ENCODE data around the gene CNTD1.

DNA sequence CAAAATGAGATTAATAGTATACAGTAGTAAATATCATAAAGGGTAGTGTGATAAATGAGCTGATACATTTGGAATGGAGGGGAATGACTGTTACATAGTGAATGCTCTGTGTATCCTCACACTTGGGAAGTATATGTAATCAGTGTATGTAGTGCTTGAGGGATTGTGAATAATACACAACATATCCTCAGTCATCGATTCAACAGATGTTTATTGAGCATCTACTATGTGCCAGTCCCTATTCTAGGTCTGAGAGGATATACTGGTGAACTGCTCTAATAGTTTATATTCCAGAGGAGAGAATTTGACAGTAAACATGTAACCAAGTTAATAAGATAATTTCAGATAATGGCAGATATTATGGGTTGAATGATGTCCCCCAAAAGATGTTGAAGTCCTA lies 28.8 kb downstream of the CNTD1 start:
- TF ChIP-seq ATF1 (CRISPR knock-in tag; IDR thresholded peaks at IDR 0.05) (no peak), NR1H2 (CRISPR knock-in tag; IDR thresholded peaks at IDR 0.05) (no peak), GABPB1 (CRISPR knock-in tag; IDR thresholded peaks at IDR 0.05) (no peak), CTCF (IDR thresholded peaks at IDR 0.05) (no peak)

Data from WTC11 (cell line).